GM15510 (cell line): Measurements from ENCODE around the gene MMP24OS.

Experiments used
- POLR2A ChIP-seq: IDR thresholded peaks from 3 replicates; pipeline ENCODE4 v1.6.1; 2011; ENCODE audit warnings: borderline replicate concordance; ENCODE audit not compliant: insufficient read length; ENCODE audit errors: extremely low read depth

Gene MMP24OS

DNA sequence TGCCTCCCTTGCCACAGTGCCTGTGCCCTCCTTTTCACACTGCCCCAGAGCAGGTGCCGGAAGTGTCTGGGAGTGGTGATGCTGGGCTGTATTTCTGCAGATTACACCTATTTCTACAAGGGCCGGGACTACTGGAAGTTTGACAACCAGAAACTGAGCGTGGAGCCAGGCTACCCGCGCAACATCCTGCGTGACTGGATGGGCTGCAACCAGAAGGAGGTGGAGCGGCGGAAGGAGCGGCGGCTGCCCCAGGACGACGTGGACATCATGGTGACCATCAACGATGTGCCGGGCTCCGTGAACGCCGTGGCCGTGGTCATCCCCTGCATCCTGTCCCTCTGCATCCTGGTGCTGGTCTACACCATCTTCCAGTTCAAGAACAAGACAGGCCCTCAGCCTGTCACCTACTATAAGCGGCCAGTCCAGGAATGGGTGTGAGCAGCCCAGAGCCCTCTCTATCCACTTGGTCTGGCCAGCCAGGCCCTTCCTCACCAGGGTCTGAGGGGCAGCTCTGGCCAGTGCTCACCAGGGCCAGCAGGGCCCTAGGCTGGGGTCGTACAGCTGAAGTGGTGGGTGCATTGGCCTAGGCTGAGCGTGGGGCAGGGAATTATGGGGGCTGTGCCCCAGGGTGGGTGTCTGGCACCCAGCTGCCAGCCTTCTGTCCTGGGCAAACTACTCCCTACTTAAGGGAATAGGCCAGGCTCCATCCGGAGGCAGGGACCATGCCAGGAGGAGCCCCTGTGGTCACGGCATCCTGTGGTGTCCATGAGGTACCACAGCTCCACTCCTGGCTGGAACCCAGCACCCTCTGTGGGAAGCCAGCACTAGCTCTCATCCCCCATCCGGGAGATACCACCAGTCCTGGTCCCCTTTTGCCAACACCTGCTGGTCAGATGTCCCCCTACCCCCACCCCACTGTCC lies 3.5 kb downstream of the MMP24OS start:
- TF ChIP-seq POLR2A, result no peak

DNA sequence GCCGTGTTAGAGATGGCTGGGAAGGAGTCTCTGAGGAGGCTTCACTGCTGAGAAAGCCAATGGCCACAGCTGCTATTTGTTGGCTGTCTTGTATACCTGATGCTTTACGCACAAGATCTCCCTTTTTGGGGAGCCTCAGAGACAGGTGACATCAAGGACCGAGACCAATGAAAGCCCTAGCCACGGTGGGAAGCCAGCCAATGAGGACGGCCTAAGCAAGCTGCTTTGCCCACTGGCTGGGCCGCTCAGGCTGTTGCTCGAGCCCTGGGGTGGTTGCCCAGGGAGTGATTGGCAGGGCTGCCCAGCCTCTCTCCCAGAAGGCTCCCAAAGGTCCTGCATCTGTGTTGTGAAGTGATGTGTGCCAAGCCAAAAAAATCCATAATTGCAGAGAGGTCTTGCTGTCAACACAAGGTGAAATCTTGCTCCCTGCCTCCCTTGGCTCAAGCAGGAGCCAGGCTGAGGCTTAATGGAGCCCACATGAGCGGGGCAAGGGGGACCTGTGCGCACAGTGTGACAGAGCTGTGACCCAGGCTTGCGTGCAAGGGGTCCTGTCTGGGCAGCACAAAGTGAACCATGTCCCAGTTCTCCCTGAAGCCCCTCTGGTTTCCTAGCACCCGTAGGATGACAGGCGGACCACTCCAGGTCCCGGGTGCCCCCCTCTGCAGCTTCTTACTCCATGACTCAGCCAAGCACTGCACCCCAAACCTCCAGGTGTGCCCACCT lies 4.3 kb downstream of the MMP24OS start:
- no peak for TF ChIP-seq POLR2A

DNA sequence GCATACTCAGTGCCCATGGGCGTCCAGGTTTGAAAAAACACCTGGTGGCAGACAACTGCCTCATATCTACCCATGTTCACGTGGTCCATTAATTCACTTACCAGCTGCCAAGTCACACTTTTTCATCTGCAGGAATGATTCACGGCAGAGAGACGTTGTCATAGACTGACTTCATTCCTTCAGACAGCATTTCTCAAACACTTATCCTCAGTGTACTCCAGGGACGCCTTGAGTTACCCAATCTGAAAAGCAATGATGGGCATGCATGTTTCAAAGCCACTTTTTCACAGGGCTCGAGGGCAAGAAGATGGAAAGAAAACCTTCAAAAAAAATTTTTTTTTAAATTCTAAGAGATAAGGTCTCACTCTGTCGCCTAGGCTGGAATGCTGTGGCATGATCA lies 6.0 kb downstream of the MMP24OS start:
- no peak for TF ChIP-seq POLR2A

DNA sequence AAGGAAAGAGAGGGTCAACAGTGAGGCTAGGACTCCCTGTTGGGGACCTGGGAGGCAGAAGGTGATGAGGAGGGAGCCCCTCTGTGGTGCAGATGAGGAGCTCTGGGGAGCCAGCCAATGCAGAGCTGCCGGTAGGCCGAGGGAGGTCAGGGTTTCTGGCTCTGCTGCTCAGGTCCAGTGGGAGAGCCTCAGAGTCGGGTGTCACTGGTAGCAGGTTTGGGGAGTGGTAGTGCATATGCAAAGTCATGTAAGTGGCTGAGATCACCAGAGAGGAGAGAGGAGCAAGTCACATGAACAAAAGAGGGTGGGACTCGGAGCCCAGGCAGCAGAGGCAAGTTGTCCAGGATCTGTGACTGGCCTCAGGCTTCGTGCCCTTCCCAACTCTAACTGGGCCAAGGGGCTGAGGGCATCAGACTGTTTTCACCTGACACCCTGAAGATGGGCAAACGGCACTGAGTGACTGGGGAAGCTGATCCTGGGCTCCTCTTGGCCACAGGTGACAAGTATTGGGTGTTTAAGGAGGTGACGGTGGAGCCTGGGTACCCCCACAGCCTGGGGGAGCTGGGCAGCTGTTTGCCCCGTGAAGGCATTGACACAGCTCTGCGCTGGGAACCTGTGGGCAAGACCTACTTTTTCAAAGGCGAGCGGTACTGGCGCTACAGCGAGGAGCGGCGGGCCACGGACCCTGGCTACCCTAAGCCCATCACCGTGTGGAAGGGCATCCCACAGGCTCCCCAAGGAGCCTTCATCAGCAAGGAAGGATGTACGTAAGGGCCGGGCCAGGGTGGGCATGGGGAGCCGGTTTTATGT lies 6.6 kb downstream of the MMP24OS start:
- TF ChIP-seq POLR2A, result no peak

DNA sequence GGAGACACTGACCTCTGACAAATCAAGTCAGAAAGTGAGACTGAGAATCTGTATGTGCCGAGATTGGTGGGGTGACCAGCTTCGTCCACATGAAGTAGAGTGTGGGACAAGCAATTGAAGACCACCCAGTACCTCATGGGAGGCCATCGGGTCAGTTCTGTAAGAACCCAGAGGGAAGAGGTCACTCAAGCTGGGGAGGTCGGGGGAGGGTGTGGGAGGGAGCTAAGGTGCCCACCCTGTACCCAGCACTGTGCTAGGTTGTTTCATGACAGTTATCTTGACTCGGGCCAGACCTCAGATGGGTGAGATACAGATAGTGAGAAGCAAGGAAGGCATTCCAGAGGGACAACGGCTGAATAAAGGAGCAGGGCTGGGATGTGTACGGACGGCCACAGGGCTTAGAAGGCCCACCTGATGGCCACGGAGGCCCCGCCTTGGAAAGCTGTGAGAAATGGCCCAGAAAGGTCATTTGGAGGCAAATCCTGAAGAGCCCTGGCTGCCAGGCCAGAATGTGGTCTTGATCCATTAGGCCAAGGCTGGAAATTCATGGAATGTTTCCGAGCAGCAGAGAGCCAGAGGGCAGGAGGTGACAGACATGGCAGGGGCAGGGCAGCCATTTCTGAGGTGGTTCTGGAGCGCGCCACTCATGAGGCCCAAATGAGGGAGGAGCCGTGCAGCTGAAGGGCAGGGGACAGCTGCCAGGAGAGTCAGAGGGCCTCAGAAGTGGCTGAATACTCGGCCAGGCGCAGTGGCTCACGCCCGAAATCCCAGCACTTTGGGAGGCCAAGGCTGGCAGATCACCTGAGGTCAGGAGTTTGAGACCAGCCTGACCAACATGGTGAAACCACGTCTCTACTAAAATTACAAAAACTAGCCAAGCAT lies 7.7 kb downstream of the MMP24OS start:
- no peak for TF ChIP-seq POLR2A

DNA sequence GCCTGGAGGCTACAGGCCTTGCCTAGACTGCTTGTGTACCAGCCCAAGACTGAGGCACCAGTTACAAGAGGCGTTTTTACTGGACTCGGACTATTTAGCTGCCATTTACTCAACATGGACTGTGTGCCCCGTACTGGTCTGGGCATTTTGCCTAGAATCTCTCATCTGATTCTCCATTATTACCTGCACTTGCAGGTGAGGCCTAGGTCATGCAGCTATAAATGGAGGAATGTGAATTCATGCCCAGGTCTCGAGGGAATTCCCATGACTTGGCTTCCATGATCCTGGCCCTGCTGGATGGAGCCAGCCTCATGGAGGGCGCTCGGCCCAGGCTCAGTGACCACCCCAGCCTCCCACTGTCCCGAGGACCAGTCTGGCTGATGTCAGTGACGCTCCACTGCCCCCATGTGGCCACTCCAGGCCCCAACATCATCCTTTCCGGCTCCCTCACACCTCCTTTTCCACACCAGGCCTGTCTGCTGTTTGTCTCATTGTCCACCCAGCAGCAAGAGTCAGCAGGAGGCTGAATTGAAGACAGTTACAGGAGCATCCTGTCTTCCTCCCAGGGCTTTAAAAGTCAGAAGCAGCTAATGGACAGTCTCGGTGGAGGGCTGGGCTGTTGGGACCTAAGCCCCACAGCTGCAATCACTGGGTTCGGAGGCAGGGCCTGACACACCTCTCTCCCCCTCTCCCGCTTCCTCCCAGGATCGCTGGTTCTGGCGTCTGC lies 8.7 kb downstream of the MMP24OS start:
- TF ChIP-seq POLR2A, result no peak

DNA sequence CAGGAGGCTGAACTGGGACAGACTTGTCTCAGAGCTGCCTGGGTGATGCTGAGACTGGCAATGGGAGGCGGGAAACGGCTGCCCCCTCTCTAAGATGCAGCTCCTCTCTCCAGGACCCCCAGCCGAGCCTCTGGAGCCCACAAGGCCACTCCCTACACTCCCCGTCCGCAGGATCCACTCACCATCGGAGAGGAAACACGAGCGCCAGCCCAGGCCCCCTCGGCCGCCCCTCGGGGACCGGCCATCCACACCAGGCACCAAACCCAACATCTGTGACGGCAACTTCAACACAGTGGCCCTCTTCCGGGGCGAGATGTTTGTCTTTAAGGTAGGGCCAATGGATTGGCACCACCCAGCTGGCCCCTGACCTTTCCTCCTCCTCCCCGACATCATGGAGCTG lies 10.8 kb downstream of the MMP24OS start:
- no peak for TF ChIP-seq POLR2A

DNA sequence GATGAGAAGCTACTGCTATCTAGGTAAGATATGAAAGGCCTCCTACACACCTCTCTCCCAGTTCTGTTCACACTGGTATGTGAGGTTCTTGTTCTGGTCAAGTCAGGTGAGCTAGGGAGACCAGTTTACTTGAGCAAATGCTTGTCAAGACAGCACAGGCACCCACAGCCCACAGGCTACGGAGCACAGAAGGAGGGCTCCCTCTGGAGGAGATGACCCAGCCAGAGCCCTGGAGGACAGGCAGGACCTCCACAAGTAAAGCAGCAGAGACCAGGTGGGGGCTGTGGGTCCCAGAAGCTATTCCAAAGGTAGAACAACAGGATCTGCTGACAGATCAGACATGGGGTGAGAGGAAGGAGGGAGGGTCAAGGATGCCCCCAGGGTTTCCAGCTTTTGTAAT lies 13.2 kb downstream of the MMP24OS start:
- no peak for TF ChIP-seq POLR2A

DNA sequence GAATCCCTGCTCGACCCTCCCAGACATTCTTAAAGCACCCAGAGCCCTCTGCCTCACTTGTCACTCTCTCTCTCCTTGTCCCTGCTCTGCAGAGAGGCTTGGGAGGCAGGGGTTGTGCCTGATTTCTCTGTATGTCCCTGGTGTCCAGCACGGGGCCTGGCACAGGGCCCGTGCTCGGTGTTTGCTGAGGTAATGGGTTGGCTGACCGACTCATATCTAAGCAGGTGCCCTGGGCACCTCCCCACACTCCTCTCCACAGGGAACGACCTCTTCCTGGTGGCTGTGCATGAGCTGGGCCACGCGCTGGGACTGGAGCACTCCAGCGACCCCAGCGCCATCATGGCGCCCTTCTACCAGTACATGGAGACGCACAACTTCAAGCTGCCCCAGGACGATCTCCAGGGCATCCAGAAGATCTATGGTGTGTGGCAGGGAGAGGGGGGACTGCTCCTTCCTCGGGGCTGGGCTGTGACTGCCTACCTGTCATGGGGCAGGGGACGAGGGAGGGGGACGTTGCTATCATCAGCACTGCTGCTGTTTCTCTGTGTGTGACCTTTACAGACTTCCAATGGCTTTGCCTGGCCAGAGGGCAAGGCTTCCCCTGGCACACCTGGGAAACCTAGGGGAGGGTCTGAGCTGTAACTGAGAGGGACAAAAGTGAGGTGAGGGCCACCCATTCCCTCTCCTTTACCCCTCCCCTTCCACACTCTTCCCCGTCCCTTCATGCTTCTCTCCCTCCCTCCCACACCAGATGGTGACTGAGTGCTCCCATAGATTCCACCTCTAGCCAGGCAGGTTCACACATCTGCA lies 14.2 kb downstream of the MMP24OS start:
- no peak for TF ChIP-seq POLR2A

DNA sequence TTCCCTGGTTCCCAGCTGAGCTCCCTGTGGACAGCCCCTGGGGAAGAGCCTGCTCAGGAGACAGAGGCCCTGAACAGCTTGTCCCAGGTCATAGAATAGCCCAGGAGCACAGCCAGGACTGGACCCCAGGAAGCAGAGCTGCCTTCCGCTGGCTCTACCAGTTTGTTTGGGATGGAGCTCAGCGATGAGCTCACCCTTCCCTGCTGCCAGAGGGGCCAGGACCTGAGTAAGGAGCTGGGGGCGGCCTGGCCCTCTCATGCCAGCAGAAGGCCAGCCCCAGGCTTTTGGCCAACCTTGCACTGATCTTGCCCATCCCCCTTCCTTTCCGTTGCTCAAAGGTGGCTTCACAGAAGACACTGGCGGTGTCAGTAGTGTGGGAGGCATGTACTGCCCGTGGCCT lies 17.5 kb downstream of the MMP24OS start:
- TF ChIP-seq POLR2A, result no peak

DNA sequence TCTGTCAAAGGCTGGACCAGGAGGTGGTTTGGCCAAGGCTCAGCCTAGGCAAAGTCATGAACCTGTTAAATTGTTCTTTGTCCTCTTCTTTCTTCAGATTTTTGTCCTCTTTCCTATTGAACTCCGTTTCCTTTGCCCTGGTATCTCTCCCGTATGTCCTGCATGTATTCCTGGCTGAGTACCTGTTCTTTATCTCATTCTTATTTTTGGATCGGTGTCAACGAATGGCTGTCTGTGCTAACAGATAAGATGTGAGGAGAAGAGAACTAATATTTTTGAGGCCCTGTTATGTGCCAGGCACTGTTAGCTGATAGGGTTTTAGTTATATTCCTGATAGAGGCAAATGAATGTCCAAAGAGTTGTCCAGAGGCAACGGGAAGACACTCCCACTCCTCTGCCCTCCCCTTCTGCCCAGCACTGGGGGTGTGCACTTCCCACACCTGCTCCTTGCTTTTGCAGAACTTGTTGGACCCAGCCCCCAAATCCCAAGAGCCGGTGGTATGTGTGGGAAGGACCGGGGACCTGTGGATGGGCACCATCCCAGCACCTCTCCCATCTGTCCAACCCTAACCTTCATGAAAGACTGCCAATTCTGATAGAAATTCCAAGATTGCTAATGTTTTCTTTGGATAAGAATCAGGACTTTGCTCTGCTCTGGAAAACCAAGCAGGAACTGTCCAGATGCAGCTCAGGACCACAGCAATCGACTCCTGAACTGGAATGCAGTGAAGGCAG lies 20.6 kb downstream of the MMP24OS start:
- TF ChIP-seq POLR2A, result no peak

DNA sequence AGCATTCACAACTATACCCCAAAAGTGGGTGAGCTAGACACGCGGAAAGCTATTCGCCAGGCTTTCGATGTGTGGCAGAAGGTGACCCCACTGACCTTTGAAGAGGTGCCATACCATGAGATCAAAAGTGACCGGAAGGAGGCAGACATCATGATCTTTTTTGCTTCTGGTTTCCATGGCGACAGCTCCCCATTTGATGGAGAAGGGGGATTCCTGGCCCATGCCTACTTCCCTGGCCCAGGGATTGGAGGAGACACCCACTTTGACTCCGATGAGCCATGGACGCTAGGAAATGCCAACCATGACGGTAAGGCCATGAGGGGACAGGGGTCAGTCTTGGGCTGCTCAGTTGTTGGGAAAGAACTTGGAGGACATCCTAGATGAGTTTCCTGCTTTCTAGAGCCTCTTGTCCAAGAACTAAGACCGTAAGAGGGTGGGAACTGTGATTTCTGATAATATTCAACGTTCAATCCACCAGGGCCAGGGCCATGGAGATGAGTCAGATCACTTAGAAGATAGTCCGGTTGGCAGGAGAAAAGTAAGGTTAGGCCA lies 23.4 kb downstream of the MMP24OS start:
- TF ChIP-seq POLR2A, result no peak
